Glutamatergic neuron (in vitro differentiated cells): ENCODE results near the gene ARHGAP22. TPM values are rescaled to one million over a fixed set of nuclear protein-coding genes. Genes with fewer than 3 reads are reported as not detected.

Experiments
- DNase-seq: peaks from one replicate; pipeline ENCODE4 v3.0.0; 2022
- H3K27ac Mint-ChIP-seq: one replicate; pipeline ENCODE4 v1.8.0; 2020; ENCODE audit warnings: mild to moderate bottlenecking, mixed read lengths, inconsistent platforms; ENCODE audit not compliant: unreplicated experiment
- H3K27me3 Mint-ChIP-seq: one replicate; pipeline ENCODE4 v1.8.0; 2020; ENCODE audit warnings: mild to moderate bottlenecking, moderate library complexity, mixed read lengths, inconsistent platforms; ENCODE audit not compliant: unreplicated experiment
- H3K36me3 Mint-ChIP-seq: one replicate; pipeline ENCODE4 v1.8.0; 2020; ENCODE audit warnings: mild to moderate bottlenecking, mixed read lengths, inconsistent platforms; ENCODE audit not compliant: unreplicated experiment
- H3K4me1 Mint-ChIP-seq: one replicate; pipeline ENCODE4 v1.8.0; 2020; ENCODE audit warnings: mild to moderate bottlenecking, low read depth, mixed read lengths, inconsistent platforms; ENCODE audit not compliant: unreplicated experiment
- H3K4me3 Mint-ChIP-seq: one replicate; pipeline ENCODE4 v1.8.0; 2020; ENCODE audit warnings: mild to moderate bottlenecking, mixed read lengths, inconsistent platforms; ENCODE audit not compliant: unreplicated experiment
- H3K9me3 Mint-ChIP-seq: one replicate; pipeline ENCODE4 v1.8.0; 2020; ENCODE audit warnings: mild to moderate bottlenecking, moderate library complexity, mixed read lengths, inconsistent platforms; ENCODE audit not compliant: unreplicated experiment
- CTCF ChIP-seq: fragments of 200-600 bp; sonication (generic); IDR thresholded peaks from one replicate; pipeline ENCODE4 v1.5.0; 2021; ENCODE audit not compliant: partially characterized antibody, unreplicated experiment
- long read RNA-seq: library from polyadenylated mRNA; unstranded; transcript quantifications from one replicate; pipeline ENCODE4 v2.0.0, GENCODE V29; 2020; ENCODE audit not compliant: unreplicated experiment
- total RNA-seq: library from RNA; stranded (reverse); fragmentation: NEBNext Ultra II Directional; extraction: Animal tissue kit (Norgen Biotek cat#: 25700); gene quantifications from one replicate; pipeline ENCODE4 v1.2.1, GENCODE V29; 2021; ENCODE audit not compliant: unreplicated experiment

The ARHGAP22 gene, protein sequence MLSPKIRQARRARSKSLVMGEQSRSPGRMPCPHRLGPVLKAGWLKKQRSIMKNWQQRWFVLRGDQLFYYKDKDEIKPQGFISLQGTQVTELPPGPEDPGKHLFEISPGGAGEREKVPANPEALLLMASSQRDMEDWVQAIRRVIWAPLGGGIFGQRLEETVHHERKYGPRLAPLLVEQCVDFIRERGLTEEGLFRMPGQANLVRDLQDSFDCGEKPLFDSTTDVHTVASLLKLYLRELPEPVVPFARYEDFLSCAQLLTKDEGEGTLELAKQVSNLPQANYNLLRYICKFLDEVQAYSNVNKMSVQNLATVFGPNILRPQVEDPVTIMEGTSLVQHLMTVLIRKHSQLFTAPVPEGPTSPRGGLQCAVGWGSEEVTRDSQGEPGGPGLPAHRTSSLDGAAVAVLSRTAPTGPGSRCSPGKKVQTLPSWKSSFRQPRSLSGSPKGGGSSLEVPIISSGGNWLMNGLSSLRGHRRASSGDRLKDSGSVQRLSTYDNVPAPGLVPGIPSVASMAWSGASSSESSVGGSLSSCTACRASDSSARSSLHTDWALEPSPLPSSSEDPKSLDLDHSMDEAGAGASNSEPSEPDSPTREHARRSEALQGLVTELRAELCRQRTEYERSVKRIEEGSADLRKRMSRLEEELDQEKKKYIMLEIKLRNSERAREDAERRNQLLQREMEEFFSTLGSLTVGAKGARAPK
- 10.0 TPM for total RNA-seq
- long read RNA-seq, partial matches to known transcripts = 1 of 2 reads
- long read RNA-seq, other reads (novel, unspliced or antisense) = 1 of 2 reads

DNA sequence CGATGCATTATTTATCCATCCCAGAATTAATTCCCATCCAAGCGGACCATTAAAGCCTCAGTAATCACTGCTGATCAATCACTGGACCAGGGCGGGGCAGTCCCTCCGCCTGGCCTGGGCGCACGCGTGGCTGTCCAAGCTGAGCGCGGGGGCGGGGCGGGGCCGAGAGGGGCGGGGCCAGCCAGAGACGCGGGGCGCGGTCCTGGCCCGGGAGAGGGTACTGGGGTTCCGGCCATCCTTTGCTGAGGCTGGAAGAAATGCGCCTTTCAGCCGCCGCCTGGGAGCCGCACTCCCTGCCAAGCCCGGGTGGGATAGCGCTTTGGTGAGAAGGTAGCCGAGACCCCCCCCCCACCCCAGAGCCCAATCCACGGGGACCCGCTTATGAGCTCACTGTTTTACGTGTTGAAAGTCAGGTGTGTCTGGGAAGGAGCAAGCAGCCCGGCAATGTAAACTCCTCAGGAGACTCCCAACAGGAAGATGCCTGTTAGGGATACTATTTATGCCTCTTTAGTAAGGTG lies at the start of gene ARHGAP22:
TSS of gene ARHGAP22 (minus strand) at position 83 of the 518 bp plus-strand sequence. CDS start 277 bp downstream, outside the sequence.
- H3K36me3 Mint-ChIP-seq = peaks cover 5% of the 10 kb centered on the region
- DNase-seq = peak; percentile 56
- peaks cover 13% of the 10 kb centered on the region for H3K27me3 Mint-ChIP-seq
- peaks cover 14% of the 10 kb centered on the region for H3K4me1 Mint-ChIP-seq
- H3K9me3 Mint-ChIP-seq = peaks cover 10% of the 10 kb centered on the region
- peak within 1 kb of the TSS; percentile 74 for H3K4me3 Mint-ChIP-seq
- no peak for TF ChIP-seq CTCF
- H3K27ac Mint-ChIP-seq = no peak within 1 kb of the TSS

GRCh38 chr10:48653944-48654698 lies 49.2 kb upstream of the ARHGAP22 start:
- peaks cover 2% of the 10 kb centered on the region for H3K27me3 Mint-ChIP-seq
- peaks cover 8% of the 10 kb centered on the region for H3K9me3 Mint-ChIP-seq
- DNase-seq = no peak
- TF ChIP-seq CTCF = no peak
- H3K36me3 Mint-ChIP-seq = no peaks in the 10 kb centered on the region
- H3K4me3 Mint-ChIP-seq = no peak overlapping the region
- H3K27ac Mint-ChIP-seq = no peak overlapping the region
- peaks cover 13% of the 10 kb centered on the region for H3K4me1 Mint-ChIP-seq

- no peak for TF ChIP-seq CTCF
- Mint-ChIP-seq H3K4me1 (peaks cover 12% of the 10 kb centered on the region), H3K36me3 (no peaks in the 10 kb centered on the region), H3K27me3 (peaks cover 4% of the 10 kb centered on the region), H3K27ac (no peak overlapping the region), H3K9me3 (peaks cover 8% of the 10 kb centered on the region), H3K4me3 (peak overlapping the region; percentile 35)
- DNase-seq = no peak
These were observed 48.5 kb upstream of the ARHGAP22 start for GRCh38 chr10:48653347-48653746.

DNA sequence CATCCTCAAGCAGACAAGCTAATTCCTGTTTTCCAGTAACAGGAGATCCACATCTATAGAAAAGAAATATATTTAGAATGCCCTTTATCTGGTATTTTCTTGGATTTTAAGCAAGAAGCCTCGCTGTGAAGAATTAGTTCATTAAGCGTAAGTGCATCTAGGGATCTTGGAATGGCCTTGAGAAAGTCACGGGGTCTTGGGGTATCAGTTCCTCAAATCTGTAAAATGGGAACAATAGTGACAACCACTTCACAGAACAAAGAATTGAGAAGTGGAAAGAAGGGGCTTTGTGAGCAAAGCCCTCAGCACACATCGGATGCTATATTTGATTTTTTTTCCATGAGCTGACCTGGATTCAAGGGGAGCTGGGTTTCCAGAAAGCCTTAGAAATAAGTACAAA lies 47.5 kb upstream of the ARHGAP22 start:
- DNase-seq = no peak
- H3K4me3 Mint-ChIP-seq = no peak overlapping the region
- no peak for TF ChIP-seq CTCF
- no peak overlapping the region for H3K27ac Mint-ChIP-seq
- no peaks in the 10 kb centered on the region for H3K36me3 Mint-ChIP-seq
- H3K27me3 Mint-ChIP-seq = peaks cover 4% of the 10 kb centered on the region
- peaks cover 6% of the 10 kb centered on the region for H3K9me3 Mint-ChIP-seq
- H3K4me1 Mint-ChIP-seq = peaks cover 11% of the 10 kb centered on the region
